ENCODE results near the gene GRB10.

GRB10 gene

GRCh38 chr7:50782375-50783208, at the start of gene GRB10:
Gene GRB10, minus strand, starts transcription at chr7:50782896. Its CDS starts 50,574 bp downstream, at chr7:50732322.
- no peak for DNase-seq (ENCODE audit: low read depth, low spot score)

DNA sequence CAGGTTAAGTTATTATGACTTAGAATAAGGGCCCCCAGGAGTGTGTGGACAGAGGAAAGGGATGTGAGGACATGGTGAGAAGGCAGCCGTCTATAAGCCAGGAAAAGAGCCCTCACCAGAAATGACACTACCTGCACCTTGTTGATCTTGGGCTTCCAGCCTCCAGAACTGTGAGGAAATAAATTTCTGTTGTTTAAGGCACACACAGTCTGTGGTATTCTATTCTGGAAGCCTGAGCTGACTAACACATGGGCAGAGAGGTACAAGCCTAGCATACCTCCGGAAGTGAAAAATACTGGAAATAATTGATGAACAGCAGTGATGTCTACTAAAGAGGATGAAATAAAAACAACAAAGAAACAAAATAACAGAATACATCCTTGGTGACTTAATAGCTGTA, 46.1 kb upstream of the GRB10 start:
- DNase-seq (ENCODE audit: low read depth, low spot score): no peak

DNA sequence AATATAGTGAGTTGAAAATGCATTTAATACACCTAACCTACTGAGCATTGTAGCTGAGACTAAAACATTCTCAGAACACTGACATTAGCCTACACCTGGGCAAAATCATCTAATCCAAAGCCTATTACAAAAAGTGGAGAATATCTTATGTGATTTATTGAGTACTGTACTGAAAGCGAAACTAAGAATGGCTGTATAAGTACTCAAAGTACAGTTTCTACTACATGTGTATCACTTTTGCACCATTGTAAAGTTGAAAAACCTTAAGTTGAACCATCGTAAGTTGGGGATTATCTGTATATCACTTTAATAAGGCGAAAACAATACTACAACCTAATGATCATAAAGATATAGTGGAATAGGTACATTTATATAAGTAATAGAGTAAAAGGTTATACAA, 45.4 kb upstream of the GRB10 start:
- DNase-seq (ENCODE audit: low read depth, low spot score): no peak

- DNase-seq (ENCODE audit: low read depth, low spot score): no peak
Measured at GRCh38 chr7:50827281-50827680, 44.6 kb upstream of the GRB10 start.

GRCh38 chr7:50826371-50827172, 43.9 kb upstream of the GRB10 start:
- DNase-seq (ENCODE audit: low read depth, low spot score): no peak

GRCh38 chr7:50825465-50825864, 42.8 kb upstream of the GRB10 start:
- no peak for DNase-seq (ENCODE audit: low read depth, low spot score)

DNA sequence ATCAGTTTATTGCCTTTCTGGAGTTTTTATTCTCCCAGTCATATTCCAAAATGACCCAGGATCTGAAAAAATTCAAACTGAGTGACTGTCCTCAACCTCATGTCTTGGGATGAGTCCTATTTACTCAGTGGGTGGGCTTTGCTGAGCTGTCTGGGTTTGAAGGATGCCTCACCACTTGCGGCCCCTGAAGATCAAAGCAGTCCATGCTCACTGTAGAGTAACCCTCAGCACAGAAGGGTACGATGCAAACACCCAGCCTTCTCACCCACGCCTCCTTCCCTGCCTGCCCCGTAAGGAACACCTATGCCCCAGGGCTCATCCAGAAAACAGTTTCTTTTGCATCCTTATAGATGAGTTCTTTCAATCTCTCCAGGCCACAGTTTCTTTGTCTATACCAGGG, 42.2 kb upstream of the GRB10 start:
- DNase-seq (ENCODE audit: low read depth, low spot score): no peak

- no peak for DNase-seq (ENCODE audit: low read depth, low spot score)
Measured at GRCh38 chr7:50822706-50823105, 40.0 kb upstream of the GRB10 start.

- no peak for DNase-seq (ENCODE audit: low read depth, low spot score)
Measured at GRCh38 chr7:50822110-50822509, 39.4 kb upstream of the GRB10 start.

DNA sequence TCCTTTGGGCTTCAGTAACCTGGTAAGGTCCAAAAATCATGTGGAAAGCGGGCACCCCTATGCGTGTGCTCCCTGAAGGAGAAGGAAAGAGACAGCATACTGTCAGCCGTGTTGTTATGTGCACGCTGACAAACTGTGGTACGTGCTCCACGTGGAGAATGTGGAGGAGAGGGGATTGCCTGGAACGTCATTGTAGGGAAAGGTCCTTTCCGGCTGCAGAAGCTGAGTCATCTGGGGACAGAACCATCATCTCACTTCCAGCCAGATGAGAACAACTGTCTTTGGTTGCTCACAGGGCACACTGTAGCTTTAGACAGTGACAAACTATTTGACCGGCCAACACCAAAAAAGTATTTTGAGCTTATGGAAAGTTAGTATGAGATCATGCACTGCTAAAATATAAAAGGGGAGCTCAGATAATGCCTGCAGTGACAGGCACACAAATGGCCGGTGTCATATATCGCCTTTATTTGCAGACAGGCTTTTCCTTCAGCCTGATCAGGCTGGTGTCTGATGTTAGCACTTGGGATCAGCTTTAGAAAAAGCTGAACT, 38.8 kb upstream of the GRB10 start:
- no peak for DNase-seq (ENCODE audit: low read depth, low spot score)

DNA sequence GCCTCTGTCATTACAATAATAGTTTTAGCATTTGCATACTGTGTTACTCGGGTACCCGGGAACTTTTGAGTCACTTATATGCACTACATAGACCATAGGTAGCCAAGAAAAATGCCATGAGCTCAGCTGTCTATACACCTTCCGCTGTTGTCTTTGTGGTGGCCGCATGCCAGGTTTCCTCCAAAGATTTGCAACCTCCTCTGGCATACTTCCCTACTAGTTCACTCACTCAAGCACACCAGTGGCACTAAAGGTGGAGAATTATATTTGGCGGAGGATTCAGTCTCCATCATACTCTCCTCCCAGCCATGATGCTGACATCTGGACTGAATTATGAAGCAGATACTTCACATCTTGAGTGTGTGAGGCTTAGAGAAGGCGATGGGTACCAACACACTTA, 35.6 kb upstream of the GRB10 start:
- DNase-seq (ENCODE audit: low read depth, low spot score): no peak

GRCh38 chr7:50817561-50817960, 34.9 kb upstream of the GRB10 start:
- no peak for DNase-seq (ENCODE audit: low read depth, low spot score)

- DNase-seq (ENCODE audit: low read depth, low spot score): no peak
Measured at GRCh38 chr7:50815138-50815537, 32.4 kb upstream of the GRB10 start.

DNA sequence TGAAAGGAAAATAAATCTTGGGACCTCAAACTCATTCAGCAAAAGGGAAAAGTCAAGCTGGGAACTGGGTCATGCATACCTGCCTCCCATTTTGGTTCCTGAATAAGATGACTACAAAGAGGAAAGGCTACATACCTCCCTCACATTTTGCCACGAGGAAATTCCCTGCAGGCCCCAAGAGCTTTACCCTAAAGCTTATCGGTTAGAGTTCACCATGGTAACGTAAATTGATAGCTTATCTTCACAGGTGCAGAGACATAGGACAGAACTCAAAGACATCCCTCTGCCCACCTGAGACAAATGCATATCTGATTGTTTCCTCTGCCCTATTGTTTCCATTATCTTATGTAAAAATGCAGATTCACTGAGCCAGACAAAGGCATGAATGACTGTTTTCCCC, 31.5 kb upstream of the GRB10 start:
- DNase-seq (ENCODE audit: low read depth, low spot score): no peak

- DNase-seq (ENCODE audit: low read depth, low spot score): no peak
Measured at GRCh38 chr7:50812841-50813475, 30.3 kb upstream of the GRB10 start.

DNA sequence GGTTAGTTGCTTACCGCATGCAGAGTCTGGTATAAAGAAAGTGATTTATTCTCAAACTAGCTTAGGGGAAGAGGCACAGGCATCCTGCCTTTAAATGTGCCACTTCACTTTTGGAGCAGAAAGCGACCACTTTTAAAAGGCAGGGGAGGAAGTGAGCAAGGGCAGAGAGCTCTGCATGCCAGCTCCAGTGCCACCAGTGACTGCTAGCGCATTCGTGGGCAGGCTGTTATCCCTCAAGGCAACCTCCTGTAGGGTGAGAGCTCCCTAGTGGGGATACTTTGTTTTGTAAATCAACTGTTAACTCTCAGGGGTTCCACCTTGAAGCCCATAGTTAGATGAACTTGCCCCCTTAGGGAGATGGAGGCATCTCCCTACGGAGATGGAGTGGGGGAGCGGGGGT, 29.4 kb upstream of the GRB10 start:
- DNase-seq (ENCODE audit: low read depth, low spot score): no peak

- DNase-seq (ENCODE audit: low read depth, low spot score): no peak
Measured at GRCh38 chr7:50808282-50808888, 25.7 kb upstream of the GRB10 start.

GRCh38 chr7:50807026-50807730, 24.5 kb upstream of the GRB10 start:
- no peak for DNase-seq (ENCODE audit: low read depth, low spot score)

GRCh38 chr7:50806143-50806542, 23.4 kb upstream of the GRB10 start:
- no peak for DNase-seq (ENCODE audit: low read depth, low spot score)

DNA sequence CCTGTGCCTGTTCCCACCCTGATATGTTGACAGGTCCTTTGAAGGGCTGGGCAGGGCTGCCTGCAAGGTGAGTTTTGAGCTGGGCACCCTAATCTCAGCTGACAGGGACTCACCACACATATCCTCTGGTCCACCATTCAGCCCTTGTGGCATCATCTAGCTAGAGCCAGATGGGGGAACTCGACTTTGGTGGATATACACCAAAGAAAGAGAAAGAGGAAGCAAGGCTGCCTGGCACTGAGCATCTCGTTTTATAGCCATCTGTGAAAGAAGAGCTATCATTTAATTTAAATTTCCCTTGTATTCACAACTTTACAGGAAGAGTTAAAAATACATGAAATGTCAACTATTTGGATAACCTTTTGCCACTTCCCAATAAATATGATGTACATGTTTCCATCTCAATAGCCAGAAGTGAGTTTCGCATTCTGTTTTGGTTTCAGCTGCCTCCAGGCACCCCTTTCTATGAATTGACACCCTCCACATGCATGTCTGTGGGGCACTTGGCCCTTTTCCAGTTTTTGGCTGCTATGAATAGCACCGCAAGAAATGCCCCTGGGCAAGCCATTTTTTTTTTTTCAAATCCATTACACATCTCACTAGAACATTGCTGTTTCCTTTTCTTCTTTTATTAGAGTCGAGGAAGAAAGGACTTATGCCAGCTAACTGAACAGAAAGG, 22.9 kb upstream of the GRB10 start:
- DNase-seq (ENCODE audit: low read depth, low spot score): no peak

Measured in iPS DF 19.7 (cell line).